Activated CD8-positive, alpha-beta T cell treated with anti-CD3 and anti-CD28 coated beads for 36 hours (primary cell): ENCODE measurements around the gene PCMTD2. TPM values are rescaled to one million over a fixed set of nuclear protein-coding genes. Genes with fewer than 3 reads are reported as not detected.

ENCODE experiments used
- ATAC-seq: fragments of 200-7000 bp; cut with Tn5 transposase; one replicate; pipeline ENCODE4 v1.10.0; 2021; ENCODE audit warnings: mild to moderate bottlenecking, moderate library complexity
- CTCF ChIA-PET: fragments of 350-600 bp; sonication (Branson Sonifier 250); formaldehyde crosslinking; loops from one replicate; lab custom pipeline; 2021; ENCODE audit warnings: antibody characterized with exemption; lab: Charles Lee
- POLR2A ChIA-PET: fragments of 350-600 bp; sonication (Branson Sonifier 250); formaldehyde crosslinking; loops from one replicate; lab custom pipeline; 2021; ENCODE audit warnings: antibody characterized with exemption; lab: Charles Lee
- DNase-seq: peaks from one replicate; pipeline ENCODE4 v3.0.0-alpha.2; 2020
- H3K27ac Mint-ChIP-seq: one replicate; pipeline ENCODE4 v1.8.0; 2021; ENCODE audit warnings: mild to moderate bottlenecking, mixed read lengths
- H3K27me3 Mint-ChIP-seq: one replicate; pipeline ENCODE4 v1.8.0; 2021; ENCODE audit warnings: mixed read lengths
- H3K36me3 Mint-ChIP-seq: one replicate; pipeline ENCODE4 v1.8.0; 2021; ENCODE audit warnings: low read depth, mixed read lengths
- H3K4me1 Mint-ChIP-seq: one replicate; pipeline ENCODE4 v1.8.0; 2021; ENCODE audit warnings: low read depth, mixed read lengths
- H3K4me3 Mint-ChIP-seq: one replicate; pipeline ENCODE4 v1.8.0; 2021; ENCODE audit warnings: mild to moderate bottlenecking, moderate library complexity, mixed read lengths
- H3K9me3 Mint-ChIP-seq: one replicate; pipeline ENCODE4 v1.8.0; 2021; ENCODE audit warnings: mixed read lengths
- intact Hi-C: fragments of 100-400 bp; cut with micrococcal nuclease; formaldehyde crosslinking; loops from one replicate; pipeline ENCODE4 v1.10.0; 2022
- total RNA-seq, 2 experiments: library from RNA; stranded (reverse); gene quantifications; one replicate each; pipeline ENCODE4 v1.2.3, GENCODE V29; 2021
- TF ChIP-seq, protein P1 (sequence below): fragments of 200-600 bp; IDR thresholded peaks from one replicate; pipeline ENCODE4 v1.8.0; 2022; ENCODE audit warnings: antibody characterized with exemption, mild to moderate bottlenecking

PCMTD2 gene
- total RNA-seq, 2 experiments from 2014 or later, result 26.0 to 28.6 TPM

DNA sequence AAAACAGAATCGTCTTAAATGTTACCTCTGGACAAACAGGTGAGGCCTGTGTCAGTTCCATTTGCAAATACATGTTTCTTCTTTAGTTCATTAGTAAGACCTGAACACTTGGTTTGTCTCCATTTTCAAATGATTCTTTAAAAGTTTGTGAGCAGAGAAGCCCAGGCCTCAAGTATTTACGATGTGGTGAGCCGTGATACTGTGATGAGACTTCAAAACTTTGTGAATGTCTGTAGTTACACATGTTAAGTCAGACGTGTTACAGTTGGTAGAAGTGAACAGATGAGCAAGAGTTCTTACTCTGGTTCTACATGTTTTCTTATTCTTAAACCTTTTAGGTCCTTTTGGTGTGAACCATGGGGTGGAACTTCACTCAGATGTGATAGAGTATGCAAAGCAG is 8.5 kb downstream of the PCMTD2 start:
- no peak overlapping the region for H3K4me3 Mint-ChIP-seq
- H3K9me3 Mint-ChIP-seq, result no peaks in the 10 kb centered on the region
- POLR2A ChIA-PET, result no interaction called here
- TF ChIP-seq, protein P1, sequence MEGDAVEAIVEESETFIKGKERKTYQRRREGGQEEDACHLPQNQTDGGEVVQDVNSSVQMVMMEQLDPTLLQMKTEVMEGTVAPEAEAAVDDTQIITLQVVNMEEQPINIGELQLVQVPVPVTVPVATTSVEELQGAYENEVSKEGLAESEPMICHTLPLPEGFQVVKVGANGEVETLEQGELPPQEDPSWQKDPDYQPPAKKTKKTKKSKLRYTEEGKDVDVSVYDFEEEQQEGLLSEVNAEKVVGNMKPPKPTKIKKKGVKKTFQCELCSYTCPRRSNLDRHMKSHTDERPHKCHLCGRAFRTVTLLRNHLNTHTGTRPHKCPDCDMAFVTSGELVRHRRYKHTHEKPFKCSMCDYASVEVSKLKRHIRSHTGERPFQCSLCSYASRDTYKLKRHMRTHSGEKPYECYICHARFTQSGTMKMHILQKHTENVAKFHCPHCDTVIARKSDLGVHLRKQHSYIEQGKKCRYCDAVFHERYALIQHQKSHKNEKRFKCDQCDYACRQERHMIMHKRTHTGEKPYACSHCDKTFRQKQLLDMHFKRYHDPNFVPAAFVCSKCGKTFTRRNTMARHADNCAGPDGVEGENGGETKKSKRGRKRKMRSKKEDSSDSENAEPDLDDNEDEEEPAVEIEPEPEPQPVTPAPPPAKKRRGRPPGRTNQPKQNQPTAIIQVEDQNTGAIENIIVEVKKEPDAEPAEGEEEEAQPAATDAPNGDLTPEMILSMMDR, result no peak
- peaks cover 51% of the 10 kb centered on the region for H3K4me1 Mint-ChIP-seq
- ATAC-seq, result no peak
- CTCF ChIA-PET, result interaction anchor here (1.3 to 2.3 kb wide), 2 partner anchors 9 to 22 kb away, joined by 5 to 7 read pairs; partner anchors contain the start of gene PCMTD2
- H3K36me3 Mint-ChIP-seq, result peaks cover 12% of the 10 kb centered on the region
- intact Hi-C loops, result no loop called here
- DNase-seq, result no peak
- no peaks in the 10 kb centered on the region for H3K27me3 Mint-ChIP-seq
- H3K27ac Mint-ChIP-seq, result no peak overlapping the region

GRCh38 chr20:64265201-64265600 is 9.7 kb downstream of the PCMTD2 start:
- ATAC-seq (no peak), DNase-seq (no peak)
- peaks cover 19% of the 10 kb centered on the region for H3K36me3 Mint-ChIP-seq
- intact Hi-C loops, result no loop called here
- TF ChIP-seq, protein P1, result no peak
- ChIA-PET POLR2A (no interaction called here), CTCF (interaction anchor here (1.3 to 2.3 kb wide), 2 partner anchors 10 to 20 kb away, joined by 5 to 7 read pairs; partner anchors contain the start of gene PCMTD2)
- H3K4me1 Mint-ChIP-seq, result peaks cover 49% of the 10 kb centered on the region
- H3K27me3 Mint-ChIP-seq, result no peaks in the 10 kb centered on the region
- H3K27ac Mint-ChIP-seq, result no peak overlapping the region
- H3K4me3 Mint-ChIP-seq, result no peak overlapping the region
- no peaks in the 10 kb centered on the region for H3K9me3 Mint-ChIP-seq

DNA sequence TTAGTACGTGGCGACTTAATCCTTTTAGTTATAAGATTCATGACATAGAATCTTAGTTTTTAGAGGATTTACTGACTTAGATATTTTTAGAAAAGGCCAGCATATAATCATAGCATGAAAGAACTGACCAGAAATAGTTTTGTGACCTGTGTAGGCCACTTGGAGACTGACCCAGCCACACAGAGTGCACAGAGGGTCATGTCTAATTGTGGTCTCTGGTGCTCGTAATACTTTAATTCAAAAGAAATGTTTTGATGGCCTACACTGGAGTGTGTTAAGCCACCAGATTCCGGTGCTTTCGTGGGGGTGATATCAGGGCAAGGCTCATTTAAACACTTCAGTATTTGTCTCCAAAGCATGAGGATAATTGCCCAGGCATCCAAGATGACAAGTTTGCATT is 11.4 kb downstream of the PCMTD2 start:
- intact Hi-C loops, result no loop called here
- H3K4me1 Mint-ChIP-seq, result peaks cover 34% of the 10 kb centered on the region
- TF ChIP-seq, protein P1, result no peak
- POLR2A ChIA-PET, result no interaction called here
- no peak overlapping the region for H3K4me3 Mint-ChIP-seq
- ATAC-seq, result no peak
- no peak overlapping the region for H3K27ac Mint-ChIP-seq
- peaks cover 14% of the 10 kb centered on the region for H3K36me3 Mint-ChIP-seq
- no peaks in the 10 kb centered on the region for H3K9me3 Mint-ChIP-seq
- no peak for DNase-seq
- CTCF ChIA-PET, result interaction anchor here (2.0 kb wide), 1 partner anchor 10 kb away, joined by 9 read pairs; the partner anchor contains the start of gene PCMTD2
- H3K27me3 Mint-ChIP-seq, result no peaks in the 10 kb centered on the region

DNA sequence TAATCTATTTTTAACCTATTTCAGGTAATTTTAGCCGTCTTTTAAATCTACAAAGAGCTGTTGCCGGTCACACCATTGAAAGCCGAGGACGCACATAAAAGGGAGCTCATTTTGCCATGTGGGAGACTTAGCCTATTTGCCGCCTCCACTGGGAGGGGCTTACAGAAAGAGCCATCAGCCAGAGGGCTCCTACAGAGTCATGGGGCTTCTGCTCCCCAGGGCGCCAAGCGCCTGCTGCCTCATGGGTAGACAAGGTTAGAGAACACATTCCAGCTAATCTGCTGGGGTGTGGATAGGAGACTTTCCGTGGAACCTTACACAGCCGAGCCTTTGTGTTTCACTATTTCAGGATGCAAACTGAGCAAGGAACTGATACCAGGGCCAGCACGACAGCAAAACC is 12.6 kb downstream of the PCMTD2 start:
- ChIA-PET CTCF (interaction anchor here (1.0 to 2.0 kb wide), 3 partner anchors 9 to 18 kb away, joined by 3 to 9 read pairs (median 5); partner anchors contain the start of gene PCMTD2), POLR2A (interaction anchor here (1.4 kb wide), 1 partner anchor 12 kb away, joined by 5 read pairs; the partner anchor contains the start of gene PCMTD2)
- Mint-ChIP-seq H3K27ac (no peak overlapping the region), H3K36me3 (peaks cover 17% of the 10 kb centered on the region), H3K27me3 (no peaks in the 10 kb centered on the region), H3K9me3 (no peaks in the 10 kb centered on the region), H3K4me3 (no peak overlapping the region), H3K4me1 (peaks cover 26% of the 10 kb centered on the region)
- TF ChIP-seq, protein P1, result no peak
- no peak for ATAC-seq
- no peak for DNase-seq
- intact Hi-C loops, result no loop called here

DNA sequence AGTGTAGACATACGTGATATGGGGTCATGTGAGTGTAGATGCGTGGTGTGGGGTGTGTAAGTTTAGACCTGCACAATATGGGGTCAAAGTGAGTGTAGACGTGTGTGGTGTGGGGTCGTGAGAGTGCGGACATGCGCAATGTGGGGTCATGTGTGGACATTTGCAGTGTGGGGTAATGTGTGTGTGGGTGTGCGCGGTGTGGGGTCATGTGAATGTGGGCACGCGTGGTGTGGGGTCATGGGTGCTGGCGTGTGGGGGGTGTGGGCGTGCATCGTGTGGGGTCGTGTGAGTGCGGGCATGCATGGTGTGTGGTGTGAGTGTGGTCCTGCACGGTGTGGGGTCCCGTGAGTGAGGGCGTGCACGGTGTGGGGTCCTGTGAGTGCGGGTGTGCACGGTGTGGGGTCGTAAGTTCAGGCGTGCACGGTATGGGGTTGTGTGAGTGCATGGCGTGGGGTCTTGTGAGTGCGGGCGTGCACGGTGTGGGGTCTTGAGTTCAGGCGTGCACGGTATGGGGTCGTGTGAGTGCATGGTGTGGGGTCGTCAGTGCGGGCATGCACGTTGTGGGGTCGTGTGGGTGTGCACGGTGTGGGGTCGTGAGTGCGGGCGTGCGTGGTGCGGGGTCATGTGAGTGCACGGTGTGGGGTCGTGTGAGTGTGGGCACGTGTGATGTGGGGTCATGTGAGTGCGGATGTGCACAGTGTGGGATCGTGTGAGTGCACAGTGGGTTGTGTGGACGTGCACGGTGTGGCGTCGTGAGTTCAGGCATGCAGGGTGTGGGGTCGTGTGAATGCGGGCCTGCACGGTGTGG is 14.3 kb downstream of the PCMTD2 start:
- no peaks in the 10 kb centered on the region for H3K27me3 Mint-ChIP-seq
- ATAC-seq, result no peak
- DNase-seq, result no peak
- peaks cover 11% of the 10 kb centered on the region for H3K4me1 Mint-ChIP-seq
- ChIA-PET POLR2A (no interaction called here), CTCF (no interaction called here)
- intact Hi-C loops, result no loop called here
- H3K4me3 Mint-ChIP-seq, result no peak overlapping the region
- H3K27ac Mint-ChIP-seq, result no peak overlapping the region
- H3K36me3 Mint-ChIP-seq, result peaks cover 18% of the 10 kb centered on the region
- TF ChIP-seq, protein P1, result no peak
- no peaks in the 10 kb centered on the region for H3K9me3 Mint-ChIP-seq
